HTR-8/SVneo (cell line): ENCODE results near the gene VPS37B.

Experiments
- DNase-seq: peaks from one replicate; pipeline ENCODE4 v3.0.0; 2011; ENCODE audit warnings: low spot score, mixed read lengths; ENCODE audit not compliant: insufficient read length
- FAIRE-seq: peaks from 2 replicates; lab custom pipeline; 2011; peaks lifted over from hg19 to GRCh38; lab: Jason Lieb, UNC

VPS37B gene

DNA sequence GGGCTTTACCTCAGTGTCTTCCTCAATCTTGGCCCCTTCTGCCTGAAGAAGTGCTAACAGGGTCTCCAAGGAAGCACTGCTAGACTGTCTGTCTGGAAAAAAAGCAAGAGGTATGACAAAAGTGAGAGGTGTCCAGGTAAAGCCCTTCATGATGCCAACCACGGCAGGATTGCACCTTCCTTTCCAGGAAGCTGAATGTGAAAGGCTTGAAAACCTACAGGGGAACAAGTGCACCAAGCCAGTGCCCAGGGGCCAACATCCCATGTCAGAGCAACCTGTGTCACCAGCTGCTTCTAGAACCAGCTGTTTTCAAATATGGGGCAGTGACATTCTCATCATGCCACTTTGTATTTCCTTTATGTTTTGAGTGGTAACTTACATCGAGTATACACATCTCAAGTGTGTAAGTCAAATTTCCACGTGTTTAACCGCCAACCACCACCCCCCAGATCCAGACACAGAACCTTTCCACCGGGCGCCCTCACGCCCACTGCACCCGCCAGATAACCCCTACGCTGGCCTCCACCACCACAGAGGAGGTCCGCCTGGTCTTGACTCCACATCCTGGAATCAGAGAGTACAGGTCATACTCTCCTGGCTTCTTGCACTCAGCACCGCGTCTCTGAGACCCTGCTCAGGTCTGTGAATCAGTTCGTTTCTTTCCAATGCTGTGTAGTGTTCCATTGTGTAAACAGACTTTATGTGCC, 27.3 kb downstream of the VPS37B start:
- FAIRE-seq (no peak), DNase-seq (no peak)

DNA sequence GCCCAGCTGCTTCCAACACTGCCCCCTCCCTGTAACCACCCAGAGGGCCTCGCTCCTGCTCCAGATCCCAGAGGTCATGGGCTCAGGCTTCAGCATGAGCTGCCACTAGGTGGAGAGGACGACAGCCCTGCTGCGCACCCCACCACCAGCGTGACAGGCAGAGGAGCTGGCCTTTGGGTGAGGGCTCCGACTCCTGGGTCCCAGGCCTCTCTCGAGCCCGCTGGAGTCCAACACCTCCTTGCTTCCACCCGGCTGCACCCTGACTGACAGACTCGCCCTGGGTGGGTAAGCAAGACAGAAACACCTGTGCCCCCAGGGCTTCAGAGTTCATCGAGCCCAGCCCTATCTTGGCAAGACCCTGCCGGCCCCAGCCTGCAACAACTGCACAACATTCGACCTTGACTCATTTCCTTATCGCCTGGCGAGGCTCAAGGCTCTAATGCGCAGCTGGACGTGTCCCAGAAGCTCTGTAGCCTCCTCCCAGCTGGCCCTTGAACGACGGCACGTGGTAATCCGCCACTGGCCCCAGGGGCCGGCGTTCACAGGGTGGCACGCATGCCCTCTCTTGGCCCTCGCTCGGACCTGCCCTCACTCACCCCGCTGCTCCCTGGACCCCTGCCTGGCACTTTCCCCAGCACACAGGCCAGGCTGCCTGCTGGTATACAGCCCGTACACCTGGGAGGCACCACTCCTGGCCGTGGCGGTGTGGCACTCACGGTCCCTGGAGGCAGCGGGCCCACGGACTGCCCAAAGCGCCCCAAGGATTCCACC, 28.0 kb downstream of the VPS37B start:
- FAIRE-seq, result no peak
- no peak for DNase-seq

DNA sequence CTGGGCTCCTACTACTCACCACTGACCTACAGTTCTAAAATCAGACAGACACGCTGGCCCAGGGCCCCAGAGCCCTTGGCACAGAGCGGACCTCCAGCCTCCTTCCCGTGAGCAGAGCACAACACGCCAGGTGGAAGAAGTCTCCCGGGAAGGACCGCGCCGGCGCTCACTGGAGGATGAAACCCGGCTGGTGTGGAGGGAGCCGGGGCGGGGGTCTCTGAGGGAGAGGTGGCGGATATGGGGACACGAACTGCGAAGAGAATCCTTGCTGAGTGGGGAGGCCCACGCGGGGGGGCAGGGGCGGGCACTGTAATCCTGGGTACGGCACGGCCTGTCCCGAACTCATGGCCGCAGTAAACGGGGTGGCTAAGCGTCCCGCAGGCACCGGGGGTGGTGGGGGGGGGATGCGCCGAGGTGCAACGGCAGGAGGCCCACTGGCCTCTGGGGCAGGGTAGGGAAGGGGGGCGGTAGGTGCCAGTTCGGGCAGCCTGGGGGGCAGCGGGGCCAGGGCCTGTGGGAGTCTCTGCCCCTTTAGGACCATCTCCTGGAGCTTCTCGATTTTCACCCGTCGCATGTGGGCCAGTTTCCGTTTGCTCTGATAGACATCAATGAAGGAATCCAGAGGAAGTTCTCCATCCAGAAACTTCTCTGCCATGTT, 28.8 kb downstream of the VPS37B start:
- DNase-seq, result no peak
- FAIRE-seq, result no peak

DNA sequence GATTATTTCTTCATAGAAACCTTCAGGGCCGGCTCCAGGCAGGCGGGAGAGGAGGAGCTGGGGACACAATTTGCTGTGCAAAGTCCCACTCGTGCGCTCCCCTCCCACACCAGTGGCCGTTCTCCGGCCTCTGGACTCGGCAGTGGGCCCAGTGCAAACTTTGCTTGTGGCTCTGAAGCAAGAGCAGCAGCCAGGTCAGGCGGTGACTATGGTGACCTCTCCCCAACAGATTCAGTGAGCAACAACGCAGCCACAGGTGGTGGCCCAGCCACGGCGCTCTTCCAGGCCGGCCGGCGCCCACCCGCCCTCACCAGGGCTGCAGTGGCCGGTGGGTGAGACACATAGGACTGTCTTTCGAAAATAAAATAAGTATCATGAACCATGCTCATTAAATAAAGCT, 29.5 kb downstream of the VPS37B start:
- FAIRE-seq (no peak), DNase-seq (no peak)

DNA sequence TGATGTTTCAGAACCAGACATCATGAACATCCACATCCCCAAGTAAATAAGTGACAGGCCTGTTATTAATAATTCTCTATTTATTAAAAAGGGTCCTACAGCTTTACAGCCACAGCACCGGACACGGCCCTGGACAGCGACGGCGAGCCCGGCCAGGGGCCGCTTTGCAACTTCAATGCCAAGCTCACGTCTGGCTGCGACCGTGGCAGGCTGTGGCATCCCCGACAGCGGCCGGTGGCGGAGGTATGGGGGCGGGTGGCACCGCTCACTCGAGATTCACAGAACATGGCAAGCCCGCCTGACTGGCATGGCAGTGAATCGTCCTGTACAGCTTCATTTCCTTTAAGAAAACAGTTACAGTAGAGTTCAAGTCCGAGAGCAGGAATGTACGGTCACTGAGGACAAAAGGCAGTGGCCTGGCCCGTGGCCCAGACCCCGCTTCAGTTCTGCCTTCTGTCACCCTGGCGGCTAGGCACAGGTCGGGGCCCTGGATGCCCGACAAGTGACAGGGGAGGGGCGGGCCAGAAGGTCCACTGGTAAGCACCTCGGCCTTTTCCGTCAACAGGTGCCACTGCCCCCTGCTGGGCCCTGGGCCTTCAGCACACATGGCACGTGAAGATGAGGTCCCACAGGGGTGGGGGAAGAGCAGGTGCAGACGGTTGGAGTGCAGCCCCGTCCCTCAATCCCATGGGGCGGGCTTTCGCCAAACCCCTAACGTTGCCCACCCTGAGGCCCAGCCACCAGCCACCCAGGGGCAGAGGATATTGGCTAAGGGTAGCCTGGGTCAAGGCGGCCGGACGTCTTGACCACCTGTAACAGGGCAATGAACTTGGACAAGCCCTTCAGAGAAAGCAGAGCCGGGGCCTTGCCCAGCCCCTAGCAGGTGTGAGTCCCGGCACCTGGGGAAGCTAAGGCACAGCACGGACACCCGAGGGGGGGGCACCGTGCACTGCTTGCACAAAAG, 30.4 kb downstream of the VPS37B start:
- no peak for FAIRE-seq

DNA sequence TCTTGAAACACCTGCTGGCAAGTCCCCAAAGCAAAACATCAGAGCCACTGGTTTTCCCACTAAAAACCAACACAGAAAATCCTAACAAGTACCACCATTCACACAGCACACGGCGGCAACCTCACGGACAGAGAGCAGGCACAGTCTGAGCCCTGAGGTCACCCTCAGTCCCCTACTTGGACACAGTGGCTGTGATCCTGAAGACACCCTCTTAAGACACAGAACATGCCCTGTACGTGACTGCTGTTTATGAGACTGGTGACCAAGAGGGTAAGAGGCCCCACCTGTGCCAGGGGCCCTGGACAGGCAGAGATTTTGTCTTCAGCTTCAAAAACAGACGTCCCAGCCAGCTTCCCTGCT, 31.1 kb downstream of the VPS37B start:
- FAIRE-seq, result no peak
- no peak for DNase-seq

More for the DNA sequence above, 30.4 kb downstream of the VPS37B start:
- no peak for DNase-seq

DNA sequence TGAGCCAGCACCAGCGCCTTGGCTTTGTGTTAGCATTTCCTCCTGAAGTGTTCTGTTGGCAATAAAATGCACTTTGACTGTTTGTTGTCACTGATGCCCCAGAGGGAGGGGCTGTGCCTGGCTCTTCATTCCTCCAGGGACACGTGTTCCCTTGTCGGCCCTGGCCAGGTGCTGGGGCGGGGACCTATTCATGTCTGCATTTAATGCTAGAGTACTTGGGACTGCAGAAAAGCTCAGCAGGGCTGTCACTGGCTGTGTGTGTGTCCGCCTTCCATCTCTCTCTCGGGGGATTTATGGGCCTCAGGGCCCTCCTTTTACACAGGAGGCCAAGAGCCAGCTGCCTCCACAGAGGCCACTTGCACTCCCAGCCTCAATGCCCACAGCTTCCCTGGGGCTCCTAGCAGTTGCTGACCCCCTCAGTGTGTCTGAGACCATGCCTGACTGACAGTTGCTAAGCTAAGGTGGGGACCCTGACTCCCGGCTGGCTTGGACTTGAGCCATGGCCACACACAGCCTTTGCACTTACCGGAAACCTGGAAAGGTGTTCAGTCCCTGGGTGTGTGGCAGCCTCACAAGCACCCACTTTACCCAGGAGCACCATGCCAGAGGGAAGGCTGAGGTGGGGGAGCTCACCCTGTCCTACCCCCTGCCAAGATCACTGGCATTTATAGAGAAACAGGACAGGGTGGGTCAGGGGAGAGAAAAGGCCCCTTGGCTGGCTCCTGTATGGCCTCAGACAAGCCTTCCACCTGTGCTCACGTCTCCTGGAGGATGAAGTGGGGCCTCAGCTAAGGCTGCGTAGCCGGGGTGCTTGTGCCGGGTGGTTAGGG, 32.8 kb downstream of the VPS37B start:
- DNase-seq (no peak), FAIRE-seq (no peak)

DNA sequence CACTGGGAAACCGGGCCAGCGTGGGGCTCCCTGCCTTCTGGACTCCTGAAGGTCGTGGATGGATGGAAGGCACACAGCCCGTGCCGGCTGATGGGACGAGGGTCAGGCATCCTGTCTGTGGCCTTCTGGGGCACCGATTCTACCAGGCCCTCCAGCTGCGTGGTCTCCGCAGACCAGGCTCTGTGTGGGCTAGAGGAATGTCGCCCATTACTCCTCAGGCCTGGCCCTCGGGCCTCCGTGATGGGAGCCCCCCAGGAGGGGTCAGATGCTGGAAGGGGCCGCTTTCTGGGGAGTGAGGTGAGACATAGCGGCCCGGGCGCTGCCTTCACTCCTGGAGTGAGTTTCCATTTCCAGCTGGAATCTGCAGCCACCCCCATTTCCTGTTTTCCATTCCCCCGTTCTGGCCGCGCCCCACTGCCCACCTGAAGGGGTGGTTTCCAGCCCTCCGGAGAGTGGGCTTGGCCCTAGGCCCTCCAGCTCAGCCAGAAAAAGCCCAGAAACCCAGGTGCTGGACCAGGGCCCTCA, 33.8 kb downstream of the VPS37B start:
- FAIRE-seq, result no peak
- DNase-seq, result no peak

DNA sequence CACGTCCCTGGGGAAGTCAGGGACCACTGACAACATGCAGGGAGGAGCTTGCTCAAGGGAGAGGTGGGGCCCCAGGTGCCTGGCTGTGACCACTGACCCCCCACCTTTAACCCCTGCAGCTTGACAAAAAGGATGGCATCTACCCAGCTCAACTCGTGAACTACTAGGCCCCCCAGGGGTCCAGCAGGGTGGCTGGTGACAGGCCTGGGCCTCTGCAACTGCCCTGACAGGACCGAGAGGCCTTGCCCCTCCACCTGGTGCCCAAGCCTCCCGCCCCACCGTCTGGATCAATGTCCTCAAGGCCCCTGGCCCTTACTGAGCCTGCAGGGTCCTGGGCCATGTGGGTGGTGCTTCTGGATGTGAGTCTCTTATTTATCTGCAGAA, 34.3 kb downstream of the VPS37B start:
- FAIRE-seq (no peak), DNase-seq (no peak)

DNA sequence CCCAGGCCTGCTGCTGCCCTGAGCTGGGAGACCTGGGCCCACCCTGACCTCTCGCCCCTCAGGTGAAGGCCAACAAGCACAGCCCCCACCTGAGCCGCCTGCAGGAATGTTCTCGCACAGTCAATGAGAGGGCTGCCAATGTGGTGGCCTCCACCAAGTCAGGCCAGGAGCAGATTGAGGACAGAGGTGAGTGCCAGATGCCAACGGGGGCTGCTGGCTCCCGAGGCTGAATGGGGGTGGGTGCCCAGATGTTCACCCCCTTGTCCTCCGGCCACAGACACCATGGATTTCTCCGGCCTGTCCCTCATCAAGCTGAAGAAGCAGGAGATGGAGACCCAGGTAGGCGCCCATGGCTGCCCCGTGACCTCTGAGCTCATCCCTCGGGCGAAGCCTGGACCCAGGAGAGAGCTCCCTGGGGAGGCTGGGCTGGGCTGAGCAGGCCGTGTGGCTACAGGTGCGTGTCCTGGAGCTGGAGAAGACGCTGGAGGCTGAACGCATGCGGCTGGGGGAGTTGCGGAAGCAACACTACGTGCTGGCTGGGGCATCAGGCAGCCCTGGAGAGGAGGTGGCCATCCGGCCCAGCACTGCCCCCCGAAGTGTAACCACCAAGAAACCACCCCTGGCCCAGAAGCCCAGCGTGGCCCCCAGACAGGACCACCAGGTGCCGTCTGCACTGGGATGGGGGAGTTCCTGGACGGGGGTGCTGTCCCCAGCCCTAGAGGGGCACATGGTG, 34.9 kb downstream of the VPS37B start:
- FAIRE-seq (no peak), DNase-seq (no peak)

DNA sequence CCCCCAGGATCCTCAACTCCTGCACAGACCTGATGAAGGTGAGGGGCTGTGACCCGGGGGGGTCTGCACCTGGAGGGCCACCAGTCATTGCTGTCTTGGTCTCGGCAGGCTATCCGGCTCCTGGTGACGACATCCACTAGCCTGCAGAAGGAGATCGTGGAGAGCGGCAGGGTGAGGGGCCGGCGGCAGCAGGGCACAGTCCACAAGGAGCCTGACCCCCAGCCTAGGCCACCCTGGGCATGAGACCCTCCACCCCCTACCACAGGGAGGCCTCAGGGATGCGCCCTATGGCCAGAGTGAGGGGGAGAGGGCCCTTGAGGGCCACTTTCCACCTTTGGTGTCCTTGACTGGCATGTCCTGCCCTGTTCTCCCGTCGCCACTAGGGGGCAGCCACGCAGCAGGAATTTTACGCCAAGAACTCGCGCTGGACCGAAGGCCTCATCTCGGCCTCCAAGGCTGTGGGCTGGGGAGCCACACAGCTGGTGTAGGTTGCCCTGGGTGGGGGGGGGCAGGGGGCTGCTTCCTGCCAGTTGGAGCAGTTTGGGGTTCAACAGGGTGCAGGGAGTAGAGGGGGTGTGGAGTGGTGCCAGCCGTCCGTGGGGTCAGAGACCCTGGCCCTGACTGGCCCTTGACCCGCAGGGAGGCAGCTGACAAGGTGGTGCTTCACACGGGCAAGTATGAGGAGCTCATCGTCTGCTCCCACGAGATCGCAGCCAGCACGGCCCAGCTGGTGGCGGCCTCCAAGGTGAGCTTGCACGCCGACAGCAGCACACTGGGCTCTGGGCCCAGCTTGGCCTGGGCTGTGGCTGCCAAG, 35.7 kb downstream of the VPS37B start:
- peak; percentile 76 for FAIRE-seq

DNA sequence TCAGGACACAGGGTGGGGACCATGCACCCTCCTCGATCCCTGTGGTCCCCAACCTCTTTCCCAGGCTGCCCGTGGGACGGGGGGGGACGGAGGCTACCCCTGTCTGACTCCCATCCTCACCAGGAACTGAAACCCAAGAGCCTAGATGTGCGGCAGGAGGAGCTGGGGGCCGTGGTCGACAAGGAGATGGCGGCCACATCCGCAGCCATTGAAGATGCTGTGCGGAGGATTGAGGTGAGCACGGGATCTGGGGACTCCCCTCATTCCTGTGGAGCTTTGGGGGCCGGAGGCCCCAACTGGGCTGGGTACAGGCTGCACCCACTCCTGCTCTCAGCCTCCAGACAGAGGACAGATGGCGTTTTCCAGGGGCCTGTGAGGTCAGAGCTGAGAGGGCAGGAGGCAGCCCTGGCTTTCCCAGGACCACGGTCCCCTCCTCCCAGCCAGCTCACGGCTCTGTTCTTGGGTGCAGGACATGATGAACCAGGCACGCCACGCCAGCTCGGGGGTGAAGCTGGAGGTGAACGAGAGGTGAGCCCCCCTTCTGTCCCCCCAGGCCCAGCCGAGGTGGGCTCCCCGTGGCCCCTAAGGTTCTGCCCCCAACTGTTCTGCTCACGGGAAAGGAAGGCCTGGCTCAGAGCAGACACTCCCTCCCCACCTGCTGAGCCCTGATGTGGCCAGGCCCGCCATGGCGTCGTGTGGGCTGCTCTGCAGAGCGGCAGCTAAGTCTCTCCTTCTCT, 36.5 kb downstream of the VPS37B start:
- no peak for FAIRE-seq
- DNase-seq, result no peak

More for the DNA sequence above, 35.7 kb downstream of the VPS37B start:
- peak; percentile 83 for DNase-seq

DNA sequence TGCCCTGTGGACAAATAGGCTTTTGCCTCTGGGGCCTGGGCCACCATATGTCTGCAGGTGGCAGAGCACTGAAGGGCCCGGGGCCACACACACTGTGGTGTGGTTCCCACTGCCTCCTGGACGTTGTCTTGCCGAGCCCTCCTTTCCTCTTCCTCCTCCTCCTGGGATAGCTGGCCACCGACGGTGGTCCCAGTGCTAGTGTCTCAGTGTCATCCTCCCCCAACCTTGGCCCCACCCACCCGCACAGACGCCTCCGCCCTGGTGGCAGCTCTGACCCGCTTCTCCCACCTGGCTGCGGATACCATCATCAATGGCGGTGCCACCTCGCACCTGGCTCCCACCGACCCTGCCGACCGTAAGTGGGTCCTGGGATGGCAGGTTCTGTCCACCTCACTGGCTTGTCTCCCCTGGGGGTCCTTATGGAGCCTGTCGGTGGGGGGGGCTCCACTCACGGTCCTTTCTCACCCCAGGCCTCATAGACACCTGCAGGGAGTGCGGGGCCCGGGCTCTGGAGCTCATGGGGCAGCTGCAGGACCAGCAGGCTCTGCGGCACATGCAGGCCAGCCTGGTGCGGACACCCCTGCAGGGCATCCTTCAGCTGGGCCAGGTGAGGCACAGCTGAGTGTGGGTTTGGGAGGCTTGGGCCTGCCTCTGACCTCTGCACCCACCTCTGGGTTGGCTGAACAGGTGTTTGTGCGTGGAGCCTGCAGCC, 37.2 kb downstream of the VPS37B start:
- FAIRE-seq, result no peak
- no peak for DNase-seq

DNA sequence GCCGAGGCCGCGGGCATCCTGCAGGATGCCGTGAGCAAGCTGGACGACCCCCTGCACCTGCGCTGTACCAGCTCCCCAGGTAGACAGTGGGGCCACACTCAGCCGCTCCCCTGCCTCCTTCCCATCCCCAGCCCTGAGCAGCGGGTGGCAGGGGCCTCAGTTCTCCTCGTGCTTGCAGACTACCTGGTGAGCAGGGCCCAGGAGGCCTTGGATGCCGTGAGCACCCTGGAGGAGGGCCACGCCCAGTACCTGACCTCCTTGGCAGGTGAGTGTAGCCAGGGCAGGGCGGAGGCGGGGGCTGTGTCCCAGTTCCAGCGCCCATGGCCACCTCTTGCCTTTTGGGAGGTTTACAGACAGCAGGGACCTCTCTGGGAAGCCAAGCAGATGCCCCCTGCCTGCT, 37.8 kb downstream of the VPS37B start:
- FAIRE-seq (no peak), DNase-seq (no peak)

DNA sequence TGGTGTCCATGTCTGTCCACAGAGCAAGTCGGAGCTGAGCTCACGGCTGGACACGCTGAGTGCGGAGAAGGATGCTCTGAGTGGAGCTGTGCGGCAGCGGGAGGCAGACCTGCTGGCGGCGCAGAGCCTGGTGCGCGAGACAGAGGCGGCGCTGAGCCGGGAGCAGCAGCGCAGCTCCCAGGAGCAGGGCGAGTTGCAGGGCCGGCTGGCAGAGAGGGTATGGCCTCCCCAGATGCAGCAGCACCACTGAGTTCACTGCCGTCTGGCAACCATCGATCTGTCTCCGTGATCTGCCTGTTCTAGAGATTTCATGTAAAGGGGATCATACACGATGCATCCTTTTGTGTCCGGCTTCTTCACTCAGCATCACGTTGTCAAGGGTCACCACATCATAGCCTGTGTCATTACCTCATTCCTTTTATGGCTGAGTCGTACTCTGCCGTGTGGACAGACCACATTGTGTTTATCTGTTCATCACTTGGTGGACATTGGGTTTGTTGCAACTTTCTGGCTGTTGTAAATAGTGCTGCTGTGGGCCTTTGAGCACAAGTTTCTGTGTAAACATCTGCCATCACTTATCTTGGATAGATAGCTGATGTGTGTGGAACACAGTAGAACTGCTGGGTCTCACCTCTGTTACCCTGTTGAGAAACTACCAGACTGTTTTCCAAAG, 38.8 kb downstream of the VPS37B start:
- FAIRE-seq, result no peak
- no peak for DNase-seq
